ENCODE data around the gene L3MBTL1.

The L3MBTL1 gene

GRCh38 chr20:43558412-43559146, 51.1 kb downstream of the L3MBTL1 start, which contains the start of gene SGK2:
Gene SGK2 (plus strand): TSS chr20:43559027. CDS start chr20:43566496, 7,469 bp downstream.
- DNase-seq (ENCODE audit: low read depth in 1 of 2, low spot score in 1 of 2), result no peak

GRCh38 chr20:43559147-43559987, 51.9 kb downstream of the L3MBTL1 start:
- DNase-seq (ENCODE audit: low read depth in 1 of 2, low spot score in 1 of 2), result no peak

GRCh38 chr20:43560974-43561373, 53.5 kb downstream of the L3MBTL1 start:
- DNase-seq (ENCODE audit: low read depth in 1 of 2, low spot score in 1 of 2), result no peak

- DNase-seq (ENCODE audit: low read depth in 1 of 2, low spot score in 1 of 2), result no peak
These were observed 55.9 kb downstream of the L3MBTL1 start for GRCh38 chr20:43563429-43563828.

- DNase-seq (ENCODE audit: low read depth in 1 of 2, low spot score in 1 of 2), result no peak
These were observed 56.5 kb downstream of the L3MBTL1 start for GRCh38 chr20:43563991-43564390.

- DNase-seq (ENCODE audit: low read depth in 1 of 2, low spot score in 1 of 2), result no peak
These were observed 57.0 kb downstream of the L3MBTL1 start for GRCh38 chr20:43564455-43564854.

GRCh38 chr20:43564993-43565757, 57.7 kb downstream of the L3MBTL1 start:
- DNase-seq (ENCODE audit: low read depth in 1 of 2, low spot score in 1 of 2), result no peak

GRCh38 chr20:43565758-43566104, 58.2 kb downstream of the L3MBTL1 start:
- no peak for DNase-seq (ENCODE audit: low read depth in 1 of 2, low spot score in 1 of 2)

- DNase-seq (ENCODE audit: low read depth in 1 of 2, low spot score in 1 of 2), result no peak
These were observed 60.0 kb downstream of the L3MBTL1 start for GRCh38 chr20:43567477-43567876.

GRCh38 chr20:43568706-43569105, 61.2 kb downstream of the L3MBTL1 start:
- no peak for DNase-seq (ENCODE audit: low read depth in 1 of 2, low spot score in 1 of 2)

GRCh38 chr20:43569282-43569681, 61.8 kb downstream of the L3MBTL1 start:
- DNase-seq (ENCODE audit: low read depth in 1 of 2, low spot score in 1 of 2), result no peak

GRCh38 chr20:43570496-43570895, 63.0 kb downstream of the L3MBTL1 start:
- no peak for DNase-seq (ENCODE audit: low read depth in 1 of 2, low spot score in 1 of 2)

- no peak for DNase-seq (ENCODE audit: low read depth in 1 of 2, low spot score in 1 of 2)
These were observed 63.8 kb downstream of the L3MBTL1 start for GRCh38 chr20:43571310-43571709.

GRCh38 chr20:43571771-43572170, 64.3 kb downstream of the L3MBTL1 start:
- no peak for DNase-seq (ENCODE audit: low read depth in 1 of 2, low spot score in 1 of 2)

GRCh38 chr20:43572891-43573290, 65.4 kb downstream of the L3MBTL1 start:
- no peak for DNase-seq (ENCODE audit: low read depth in 1 of 2, low spot score in 1 of 2)

- no peak for DNase-seq (ENCODE audit: low read depth in 1 of 2, low spot score in 1 of 2)
These were observed 68.6 kb downstream of the L3MBTL1 start for GRCh38 chr20:43576108-43576507.

GRCh38 chr20:43579861-43580793, 72.6 kb downstream of the L3MBTL1 start:
- no peak for DNase-seq (ENCODE audit: low read depth in 1 of 2, low spot score in 1 of 2)

- no peak for DNase-seq (ENCODE audit: low read depth in 1 of 2, low spot score in 1 of 2)
These were observed 75.8 kb downstream of the L3MBTL1 start for GRCh38 chr20:43583133-43583864.

GRCh38 chr20:43583982-43584432, 76.5 kb downstream of the L3MBTL1 start:
- no peak for DNase-seq (ENCODE audit: low read depth in 1 of 2, low spot score in 1 of 2)

Measured in activated CD4-positive, alpha-beta T cell treated with anti-CD3 and anti-CD28 coated beads, Interleukin-2, amount 50 U/mL, for 24 hours (primary cell).